Activated CD4-positive, alpha-beta T cell treated with anti-CD3 and anti-CD28 coated beads for 1 hour (primary cell): ENCODE results near the gene BCL11B.

ENCODE experiments used
- DNase-seq: peaks from one replicate; pipeline ENCODE4 v3.0.0-alpha.2; 2020

The BCL11B gene

GRCh38 chr14:99177046-99177655, 94.8 kb downstream of the BCL11B start:
- DNase-seq: no peak

- no peak for DNase-seq
These were observed 95.6 kb downstream of the BCL11B start for GRCh38 chr14:99176156-99176945.

GRCh38 chr14:99175331-99176155, 96.5 kb downstream of the BCL11B start:
- DNase-seq: no peak

- no peak for DNase-seq
These were observed 97.2 kb downstream of the BCL11B start for GRCh38 chr14:99174770-99175319.

GRCh38 chr14:99174081-99174769, 97.8 kb downstream of the BCL11B start:
- DNase-seq: no peak

GRCh38 chr14:99173506-99173905, 98.5 kb downstream of the BCL11B start:
- DNase-seq: no peak

- no peak for DNase-seq
These were observed 98.9 kb downstream of the BCL11B start for GRCh38 chr14:99173086-99173485.

GRCh38 chr14:99171396-99171795, 100.6 kb downstream of the BCL11B start:
- no peak for DNase-seq

- no peak for DNase-seq
These were observed 102.1 kb downstream of the BCL11B start for GRCh38 chr14:99169776-99170356.

- no peak for DNase-seq
These were observed 103.7 kb downstream of the BCL11B start for GRCh38 chr14:99168330-99168729.

- no peak for DNase-seq
These were observed 105.5 kb downstream of the BCL11B start for GRCh38 chr14:99166506-99166905.

GRCh38 chr14:99164712-99165111, 107.3 kb downstream of the BCL11B start:
- DNase-seq: no peak

GRCh38 chr14:99163446-99163845, 108.6 kb downstream of the BCL11B start:
- no peak for DNase-seq

GRCh38 chr14:99159341-99160340, 112.4 kb downstream of the BCL11B start:
- DNase-seq: no peak

GRCh38 chr14:99158646-99159165, 113.3 kb downstream of the BCL11B start:
- DNase-seq: no peak

- no peak for DNase-seq
These were observed 113.8 kb downstream of the BCL11B start for GRCh38 chr14:99158150-99158549.

GRCh38 chr14:99157676-99158075, 114.3 kb downstream of the BCL11B start:
- no peak for DNase-seq

GRCh38 chr14:99157246-99157645, 114.8 kb downstream of the BCL11B start:
- DNase-seq: no peak

GRCh38 chr14:99156814-99157213, 115.2 kb downstream of the BCL11B start:
- no peak for DNase-seq

- DNase-seq: no peak
These were observed 115.9 kb downstream of the BCL11B start for GRCh38 chr14:99156090-99156425.
